Loucy (cell line): ENCODE measurements around the gene FERMT3.
A peak's percentile ranks its signal among the peaks of the same experiment; 100 is the strongest.

Experiments
- H2AFZ ChIP-seq: fragments of 200-600 bp; sonication (generic); 2 replicates; pipeline ENCODE4 v1.6.0; 2016; ENCODE audit warnings: antibody characterized with exemption, mild to moderate bottlenecking, low read length, moderate library complexity
- H3F3A ChIP-seq: fragments of 200-600 bp; 2 replicates; pipeline ENCODE4 v1.6.0; 2016; ENCODE audit warnings: antibody characterized with exemption, low read depth, mild to moderate bottlenecking
- H3K27me3 ChIP-seq: fragments of 200-600 bp; sonication (generic); 2 replicates; pipeline ENCODE4 v1.6.1; 2014; ENCODE audit warnings: low read length, mild to moderate bottlenecking; ENCODE audit not compliant: insufficient read depth, poor library complexity, severe bottlenecking
- H3K36me3 ChIP-seq: fragments of 200-600 bp; sonication (generic); 2 replicates; pipeline ENCODE4 v1.6.1; 2016; ENCODE audit warnings: low read length; ENCODE audit not compliant: insufficient read depth
- H3K4me1 ChIP-seq: fragments of 200-600 bp; sonication (generic); 2 replicates; pipeline ENCODE4 v1.5.1; 2014; ENCODE audit warnings: low read length, mild to moderate bottlenecking; ENCODE audit not compliant: insufficient read depth, poor library complexity, severe bottlenecking
- H3K4me2 ChIP-seq: fragments of 200-600 bp; sonication (generic); 2 replicates; pipeline ENCODE4 v1.6.0; 2014; ENCODE audit warnings: antibody characterized with exemption, low read length, low read depth, mild to moderate bottlenecking; ENCODE audit not compliant: poor library complexity, severe bottlenecking
- H3K4me3 ChIP-seq: fragments of 200-600 bp; sonication (generic); 2 replicates; pipeline ENCODE4 v1.5.1; 2014; ENCODE audit warnings: low read length, mild to moderate bottlenecking, mixed read lengths; ENCODE audit not compliant: poor library complexity, severe bottlenecking
- H3K79me2 ChIP-seq: fragments of 200-600 bp; sonication (generic); 2 replicates; pipeline ENCODE4 v1.6.1; 2014; ENCODE audit warnings: low read length; ENCODE audit not compliant: insufficient read depth
- H3K9ac ChIP-seq: fragments of 200-600 bp; sonication (generic); 2 replicates; pipeline ENCODE4 v1.6.0; 2014; ENCODE audit warnings: mild to moderate bottlenecking, low read depth, low read length, moderate library complexity; ENCODE audit not compliant: poor library complexity, severe bottlenecking
- H3K9me2 ChIP-seq: fragments of 200-600 bp; sonication (generic); replicated peaks from 2 replicates; pipeline ENCODE4 v1.6.1; 2016; ENCODE audit warnings: low read depth, low read length, mixed read lengths
- H3K9me3 ChIP-seq: fragments of 200-600 bp; sonication (generic); 2 replicates; pipeline ENCODE4 v1.6.1; 2014; ENCODE audit warnings: mild to moderate bottlenecking, antibody characterized with exemption, low read length, low read depth; ENCODE audit not compliant: insufficient read depth
- H4K20me1 ChIP-seq: fragments of 200-600 bp; sonication (generic); 2 replicates; pipeline ENCODE4 v1.6.0; 2014; ENCODE audit warnings: antibody characterized with exemption, low read length, mild to moderate bottlenecking; ENCODE audit not compliant: insufficient read depth, poor library complexity, severe bottlenecking
- CTCF ChIP-seq: fragments of 200-600 bp; sonication (generic); conservative IDR thresholded peaks from 2 replicates; pipeline ENCODE4 v1.5.1; 2014; ENCODE audit warnings: mild to moderate bottlenecking, antibody characterized with exemption, low read length
- EZH2phosphoT487 ChIP-seq: fragments of 200-600 bp; IDR thresholded peaks from 2 replicates; pipeline ENCODE4 v1.6.1; 2018; ENCODE audit warnings: antibody characterized with exemption, mild to moderate bottlenecking, moderate library complexity, borderline replicate concordance

The FERMT3 gene

GRCh38 chr11:64208086-64208795, 1.7 kb downstream of the FERMT3 start:
- Histone ChIP-seq H2AFZ (peak overlapping the region; percentile 53; the same call in 1 of the 2 replicates), H3K4me3 (peak overlapping the region; percentile 96), H3K79me2 (peaks cover 38% of the 10 kb centered on the region), H3K36me3 (peaks cover 22% of the 10 kb centered on the region; the same call in 1 of the 2 replicates), H3K4me2 (peak overlapping the region; percentile 92), H3K27me3 (no peaks in the 10 kb centered on the region), H3K9ac (peak overlapping the region; percentile 99), H4K20me1 (peaks cover 15% of the 10 kb centered on the region), H3K4me1 (peaks cover 26% of the 10 kb centered on the region), H3K9me3 (no peaks in the 10 kb centered on the region), H3F3A (peaks cover 6% of the 10 kb centered on the region; the same call in 1 of the 2 replicates), H3K9me2 (no peaks in the 10 kb centered on the region)
- TF ChIP-seq EZH2phosphoT487, result no peak
- TF ChIP-seq CTCF, result no peak

DNA sequence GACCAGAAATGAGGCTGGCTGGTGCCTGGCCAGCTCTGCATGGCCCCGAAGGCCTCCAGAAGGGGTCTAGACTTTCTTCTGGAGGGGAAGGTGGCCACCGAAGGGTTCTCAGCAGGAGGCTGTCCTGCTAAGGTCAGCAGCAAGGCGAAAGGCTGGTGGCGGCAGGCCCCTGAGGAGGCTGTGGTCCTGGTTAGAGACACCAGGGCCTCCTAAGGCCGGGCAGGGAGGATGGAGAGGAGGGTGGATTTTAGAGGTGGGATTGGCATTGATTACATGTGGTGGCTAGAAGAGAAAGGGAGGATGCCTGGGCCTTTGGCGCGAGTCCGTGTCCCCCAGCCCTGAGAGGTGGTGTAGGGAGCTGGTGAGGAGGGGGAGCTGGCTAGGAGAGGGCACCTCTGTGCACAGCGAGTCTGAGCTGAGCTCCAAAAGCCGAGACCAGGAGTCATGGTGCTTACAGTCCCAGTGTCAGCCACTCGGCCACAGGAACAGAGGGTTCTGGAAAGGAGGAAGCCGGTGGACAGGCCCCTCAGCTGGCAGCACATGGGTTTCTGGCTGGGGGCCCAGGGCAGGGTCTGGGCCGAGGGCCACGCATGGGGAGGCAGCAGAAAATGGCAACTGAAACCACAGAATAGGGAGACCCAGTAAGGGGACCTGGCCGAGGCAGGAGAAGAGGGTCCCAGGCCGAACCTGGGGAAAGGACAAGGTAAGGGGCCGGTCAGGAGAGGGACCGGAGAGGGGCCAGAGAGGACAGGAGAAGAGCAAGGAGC, 2.5 kb downstream of the FERMT3 start:
- H3K79me2 ChIP-seq, result peaks cover 38% of the 10 kb centered on the region
- no peak for TF ChIP-seq EZH2phosphoT487
- peak overlapping the region; percentile 92 for H3K4me2 ChIP-seq
- peaks cover 15% of the 10 kb centered on the region; the same call in 1 of the 2 replicates for H3K36me3 ChIP-seq
- H3F3A ChIP-seq, result peaks cover 6% of the 10 kb centered on the region; the same call in 1 of the 2 replicates
- H3K4me3 ChIP-seq, result peak overlapping the region; percentile 96
- peaks cover 26% of the 10 kb centered on the region for H3K4me1 ChIP-seq
- no peaks in the 10 kb centered on the region for H3K27me3 ChIP-seq
- peaks cover 15% of the 10 kb centered on the region for H4K20me1 ChIP-seq
- no peak overlapping the region for H2AFZ ChIP-seq
- no peaks in the 10 kb centered on the region for H3K9me3 ChIP-seq
- peak overlapping the region; percentile 99 for H3K9ac ChIP-seq
- H3K9me2 ChIP-seq, result no peaks in the 10 kb centered on the region

DNA sequence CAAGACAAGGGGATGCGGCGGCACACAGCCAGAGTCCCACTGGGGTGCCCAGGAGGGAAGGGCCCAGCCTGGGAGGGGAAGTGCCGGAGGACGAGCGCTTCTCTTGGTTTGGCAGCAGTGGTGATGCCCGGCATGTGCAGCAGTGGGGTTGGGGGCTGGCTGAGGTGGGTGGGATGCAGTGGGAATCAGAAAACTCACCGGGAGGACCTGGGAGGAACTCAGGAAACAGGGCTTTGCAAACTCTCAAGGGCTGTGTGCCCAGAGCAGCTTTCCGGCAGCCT, 3.0 kb downstream of the FERMT3 start:
- Histone ChIP-seq H3K4me3 (no peak overlapping the region), H3K27me3 (no peaks in the 10 kb centered on the region), H3K79me2 (peaks cover 38% of the 10 kb centered on the region), H3K9me3 (no peaks in the 10 kb centered on the region), H4K20me1 (peaks cover 15% of the 10 kb centered on the region), H2AFZ (no peak overlapping the region), H3K9me2 (no peaks in the 10 kb centered on the region), H3F3A (peaks cover 6% of the 10 kb centered on the region; the same call in 1 of the 2 replicates), H3K4me2 (peak overlapping the region; percentile 92), H3K9ac (no peak overlapping the region), H3K4me1 (peaks cover 26% of the 10 kb centered on the region), H3K36me3 (peaks cover 10% of the 10 kb centered on the region; the same call in 1 of the 2 replicates)
- no peak for TF ChIP-seq EZH2phosphoT487
- TF ChIP-seq CTCF, result no peak
